Measurements from ENCODE around the gene CCDC92B.

DNA sequence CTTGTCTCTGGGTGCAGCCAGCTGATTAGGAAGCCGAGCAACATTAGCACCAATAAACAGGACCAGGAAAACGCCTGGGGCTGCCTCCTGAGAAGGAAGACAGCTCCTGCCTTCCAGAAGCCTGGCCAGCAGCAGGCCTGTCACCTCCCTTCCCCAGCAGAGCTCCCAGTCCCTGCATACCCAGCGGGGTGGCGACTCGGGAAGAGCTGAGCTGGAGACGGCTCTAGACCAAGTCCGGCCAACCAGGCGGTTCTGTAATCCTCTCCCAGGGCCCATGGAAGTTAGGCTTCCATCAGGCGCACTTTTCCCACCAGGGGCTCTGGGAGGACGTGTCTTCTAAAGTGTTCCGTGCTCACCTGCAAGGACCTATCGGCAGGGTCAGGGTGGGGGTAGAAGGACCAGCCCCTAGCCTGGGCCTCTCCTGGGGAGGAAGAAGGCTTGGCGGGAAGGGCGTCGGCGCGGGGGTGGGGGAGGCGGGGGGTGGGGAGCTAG, 25.9 kb downstream of the CCDC92B start:
- no peak for TF ChIP-seq POLR2A (IDR thresholded peaks at IDR 0.05; ENCODE audit: low read length)
- TF ChIP-seq GATA1 (IDR thresholded peaks at IDR 0.05; ENCODE audit: low read depth, low read length), result no peak

All from erythroblast (primary cell).